Ramos (cell line): ENCODE results near the gene AMDHD1.

ENCODE experiments used
- in situ Hi-C: fragments of 300-500 bp; cut with MboI; formaldehyde crosslinking; loops from one replicate; pipeline ENCODE4 v1.14.3; 2022; ENCODE audit warnings: low sequenced_read_pairs; ENCODE audit not compliant: unreplicated experiment

Gene AMDHD1

GRCh38 chr12:95993907-95994306 lies 50.8 kb downstream of the AMDHD1 start:
- in situ Hi-C loops = no loop called here

- in situ Hi-C loops = no loop called here
Measured at GRCh38 chr12:95994476-95994875, 51.3 kb downstream of the AMDHD1 start.

- in situ Hi-C loops = no loop called here
Measured at GRCh38 chr12:95995238-95996031, 52.3 kb downstream of the AMDHD1 start.

- in situ Hi-C loops = no loop called here
Measured at GRCh38 chr12:95996034-95996658, 53.0 kb downstream of the AMDHD1 start, which contains the start of gene HAL. HAL (minus strand) TSS chr12:95996344; CDS start chr12:95995910, 434 bp downstream.

- in situ Hi-C loops = no loop called here
Measured at GRCh38 chr12:95997276-95997675, 54.1 kb downstream of the AMDHD1 start.

- in situ Hi-C loops = no loop called here
Measured at GRCh38 chr12:95997911-95998510, 54.9 kb downstream of the AMDHD1 start.

- in situ Hi-C loops = no loop called here
Measured at GRCh38 chr12:95998611-95999286, 55.6 kb downstream of the AMDHD1 start.

GRCh38 chr12:95999484-95999883 lies 56.4 kb downstream of the AMDHD1 start:
- in situ Hi-C loops = no loop called here

GRCh38 chr12:96000858-96001257 lies 57.7 kb downstream of the AMDHD1 start:
- in situ Hi-C loops = no loop called here

GRCh38 chr12:96006727-96007126 lies 63.6 kb downstream of the AMDHD1 start:
- in situ Hi-C loops = no loop called here

- in situ Hi-C loops = no loop called here
Measured at GRCh38 chr12:96007729-96008128, 64.6 kb downstream of the AMDHD1 start.

GRCh38 chr12:96014943-96015599 lies 71.9 kb downstream of the AMDHD1 start:
- in situ Hi-C loops = no loop called here

- in situ Hi-C loops = no loop called here
Measured at GRCh38 chr12:96015672-96016071, 72.5 kb downstream of the AMDHD1 start.
